Subcutaneous adipose tissue (tissue), 4 donors: ENCODE measurements around the gene TBC1D21. TPM values are rescaled to one million over a fixed set of nuclear protein-coding genes. Genes with fewer than 3 reads are reported as not detected.

Experiments used
- total RNA-seq, 4 donors: library from RNA; depleted of rRNA; stranded (reverse); fragments of >200 nt; gene quantifications; one replicate each; pipeline ENCODE4 v1.1.0, GENCODE V29; 2016
- TF ChIP-seq, protein P1 (sequence below): fragments of 450-650 bp; IDR thresholded peaks from one replicate; pipeline ENCODE4 v1.5.1; 2016; ENCODE audit warnings: low read depth, mild to moderate bottlenecking, control low read depth, antibody characterized with exemption, moderate library complexity

TBC1D21 gene
- total RNA-seq, 4 donors from 2014 or later, result not detected

DNA sequence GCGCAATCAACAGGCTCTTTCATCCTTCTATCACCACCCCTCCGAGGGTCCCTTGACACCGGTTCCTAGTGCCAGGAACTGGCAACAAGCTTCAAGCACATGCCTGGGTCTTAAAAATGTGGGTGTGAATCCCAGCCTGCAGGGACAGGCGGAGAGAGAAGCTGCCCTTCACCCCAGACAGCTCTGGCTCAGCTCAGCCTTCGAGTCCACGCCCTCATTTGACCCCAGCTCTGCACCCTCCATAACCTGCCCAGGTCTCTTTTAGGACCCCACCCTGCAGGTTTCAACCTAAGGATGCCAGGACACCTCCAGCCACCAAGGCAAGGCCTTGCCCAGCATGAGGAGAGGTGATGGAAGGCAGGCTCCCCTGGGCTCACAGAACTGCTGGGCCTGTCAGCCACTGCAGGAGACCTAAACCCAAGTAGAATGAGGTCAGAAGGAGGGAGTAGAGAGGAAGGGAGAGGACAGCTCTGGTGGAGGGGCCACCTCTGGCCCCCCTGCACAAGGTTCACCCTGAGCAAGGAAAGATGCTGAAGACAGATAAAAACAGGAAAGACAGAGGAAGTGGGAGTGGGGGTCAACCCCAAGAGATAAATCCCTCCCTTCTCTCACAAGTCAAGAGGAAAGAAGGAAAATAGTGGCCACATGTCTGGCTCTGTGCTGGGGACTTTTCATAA, 50.3 kb downstream of the TBC1D21 start:
- TF ChIP-seq, protein P1, sequence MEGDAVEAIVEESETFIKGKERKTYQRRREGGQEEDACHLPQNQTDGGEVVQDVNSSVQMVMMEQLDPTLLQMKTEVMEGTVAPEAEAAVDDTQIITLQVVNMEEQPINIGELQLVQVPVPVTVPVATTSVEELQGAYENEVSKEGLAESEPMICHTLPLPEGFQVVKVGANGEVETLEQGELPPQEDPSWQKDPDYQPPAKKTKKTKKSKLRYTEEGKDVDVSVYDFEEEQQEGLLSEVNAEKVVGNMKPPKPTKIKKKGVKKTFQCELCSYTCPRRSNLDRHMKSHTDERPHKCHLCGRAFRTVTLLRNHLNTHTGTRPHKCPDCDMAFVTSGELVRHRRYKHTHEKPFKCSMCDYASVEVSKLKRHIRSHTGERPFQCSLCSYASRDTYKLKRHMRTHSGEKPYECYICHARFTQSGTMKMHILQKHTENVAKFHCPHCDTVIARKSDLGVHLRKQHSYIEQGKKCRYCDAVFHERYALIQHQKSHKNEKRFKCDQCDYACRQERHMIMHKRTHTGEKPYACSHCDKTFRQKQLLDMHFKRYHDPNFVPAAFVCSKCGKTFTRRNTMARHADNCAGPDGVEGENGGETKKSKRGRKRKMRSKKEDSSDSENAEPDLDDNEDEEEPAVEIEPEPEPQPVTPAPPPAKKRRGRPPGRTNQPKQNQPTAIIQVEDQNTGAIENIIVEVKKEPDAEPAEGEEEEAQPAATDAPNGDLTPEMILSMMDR, result no peak

DNA sequence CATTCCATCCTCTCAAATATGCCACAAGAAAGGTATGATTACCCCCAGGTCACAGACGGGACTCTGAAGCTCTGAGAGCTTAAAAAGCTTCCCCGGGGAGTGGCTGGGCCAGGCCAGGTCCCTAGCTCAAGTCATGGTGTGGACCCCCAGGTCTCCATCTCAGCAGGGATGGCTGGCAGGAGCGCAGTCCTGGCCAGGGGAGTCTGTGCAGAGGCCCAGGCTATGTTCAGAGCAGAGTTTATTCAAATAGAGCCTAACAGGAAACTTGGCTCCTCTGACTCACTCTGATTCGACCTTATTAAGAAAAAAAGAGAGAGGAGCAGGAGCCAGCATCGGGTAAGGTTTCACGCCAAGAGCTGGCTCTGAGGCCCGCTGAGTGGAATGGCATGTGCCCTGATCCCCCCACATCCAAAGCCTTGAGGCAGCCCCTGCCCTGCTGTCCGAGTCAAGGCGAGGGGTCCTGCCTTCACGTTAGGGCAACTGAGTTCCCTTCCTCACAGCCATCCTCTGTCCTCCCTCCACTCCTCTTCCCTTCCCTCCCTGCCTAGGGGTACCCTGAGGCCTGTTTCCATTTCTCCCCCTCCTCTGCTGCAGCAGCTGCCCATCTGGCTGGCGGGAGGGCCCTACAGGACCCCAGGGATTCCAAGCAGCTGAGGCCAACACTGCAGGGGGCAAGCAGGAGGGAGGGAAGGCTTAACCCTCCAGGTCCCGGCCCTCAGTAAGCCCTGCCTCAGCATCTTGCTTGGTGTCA, 51.0 kb downstream of the TBC1D21 start:
- TF ChIP-seq, protein P1, result no peak

DNA sequence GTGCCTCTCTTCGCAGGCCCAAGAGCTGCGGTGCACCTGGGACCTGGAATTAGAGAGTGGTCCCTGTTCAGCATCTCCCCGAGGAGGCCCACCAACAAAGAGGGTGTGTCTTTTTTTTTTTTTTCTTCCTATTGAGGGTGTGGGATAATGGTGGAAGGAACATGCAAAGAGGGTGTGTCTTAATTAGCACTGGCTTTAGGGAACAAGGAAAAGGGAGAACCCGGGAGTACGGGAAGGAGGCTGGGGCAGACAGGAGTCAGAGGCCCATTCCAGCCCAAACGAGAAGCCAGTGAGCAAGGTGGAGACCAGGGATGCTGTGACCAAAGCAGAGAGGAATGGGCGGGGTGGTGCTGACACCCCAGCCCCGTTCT, 52.5 kb downstream of the TBC1D21 start:
- TF ChIP-seq, protein P1, result no peak

DNA sequence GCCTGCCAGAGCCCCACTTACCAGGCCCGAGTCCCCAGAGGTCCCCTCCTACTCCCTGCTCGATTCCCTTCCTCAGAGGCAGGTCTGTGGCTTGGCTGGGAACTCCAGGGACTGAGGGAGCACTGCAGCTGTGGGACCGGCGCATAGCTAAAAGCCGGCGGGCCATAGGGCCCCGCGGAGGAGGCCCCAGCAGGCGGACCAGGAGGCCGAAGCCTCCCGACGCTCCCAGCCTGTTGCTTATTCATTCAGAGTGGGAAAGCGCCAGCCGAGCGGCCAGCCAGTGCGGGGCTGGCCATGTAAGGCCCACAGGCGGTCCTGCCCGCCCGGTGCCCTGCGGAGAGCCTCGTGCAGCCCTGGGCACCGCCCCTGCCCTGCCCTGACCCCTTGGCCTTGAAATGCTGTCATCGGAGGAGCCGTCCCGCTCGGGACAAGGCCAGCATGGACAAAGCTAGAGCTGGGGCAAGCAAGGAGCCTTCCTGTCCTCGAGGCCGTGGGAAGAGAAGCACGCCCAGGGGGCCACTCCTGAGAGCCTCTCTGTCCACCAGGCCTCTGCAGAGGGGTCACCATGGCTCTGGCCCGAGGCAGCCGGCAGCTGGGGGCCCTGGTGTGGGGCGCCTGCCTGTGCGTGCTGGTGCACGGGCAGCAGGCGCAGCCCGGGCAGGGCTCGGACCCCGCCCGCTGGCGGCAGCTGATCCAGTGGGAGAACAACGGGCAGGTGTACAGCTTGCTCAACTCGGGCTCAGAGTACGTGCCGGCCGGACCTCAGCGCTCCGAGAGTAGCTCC, 53.0 kb downstream of the TBC1D21 start, which contains the start of gene LOXL1:
Gene LOXL1 (plus strand): TSS at position 244 of the 784 bp plus-strand sequence. CDS start 322 bp downstream, at position 566.
- TF ChIP-seq, protein P1, result no peak

DNA sequence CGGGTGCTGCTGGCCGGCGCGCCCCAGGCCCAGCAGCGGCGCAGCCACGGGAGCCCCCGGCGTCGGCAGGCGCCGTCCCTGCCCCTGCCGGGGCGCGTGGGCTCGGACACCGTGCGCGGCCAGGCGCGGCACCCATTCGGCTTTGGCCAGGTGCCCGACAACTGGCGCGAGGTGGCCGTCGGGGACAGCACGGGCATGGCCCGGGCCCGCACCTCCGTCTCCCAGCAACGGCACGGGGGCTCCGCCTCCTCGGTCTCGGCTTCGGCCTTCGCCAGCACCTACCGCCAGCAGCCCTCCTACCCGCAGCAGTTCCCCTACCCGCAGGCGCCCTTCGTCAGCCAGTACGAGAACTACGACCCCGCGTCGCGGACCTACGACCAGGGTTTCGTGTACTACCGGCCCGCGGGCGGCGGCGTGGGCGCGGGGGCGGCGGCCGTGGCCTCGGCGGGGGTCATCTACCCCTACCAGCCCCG, 53.7 kb downstream of the TBC1D21 start:
- TF ChIP-seq, protein P1, result no peak

DNA sequence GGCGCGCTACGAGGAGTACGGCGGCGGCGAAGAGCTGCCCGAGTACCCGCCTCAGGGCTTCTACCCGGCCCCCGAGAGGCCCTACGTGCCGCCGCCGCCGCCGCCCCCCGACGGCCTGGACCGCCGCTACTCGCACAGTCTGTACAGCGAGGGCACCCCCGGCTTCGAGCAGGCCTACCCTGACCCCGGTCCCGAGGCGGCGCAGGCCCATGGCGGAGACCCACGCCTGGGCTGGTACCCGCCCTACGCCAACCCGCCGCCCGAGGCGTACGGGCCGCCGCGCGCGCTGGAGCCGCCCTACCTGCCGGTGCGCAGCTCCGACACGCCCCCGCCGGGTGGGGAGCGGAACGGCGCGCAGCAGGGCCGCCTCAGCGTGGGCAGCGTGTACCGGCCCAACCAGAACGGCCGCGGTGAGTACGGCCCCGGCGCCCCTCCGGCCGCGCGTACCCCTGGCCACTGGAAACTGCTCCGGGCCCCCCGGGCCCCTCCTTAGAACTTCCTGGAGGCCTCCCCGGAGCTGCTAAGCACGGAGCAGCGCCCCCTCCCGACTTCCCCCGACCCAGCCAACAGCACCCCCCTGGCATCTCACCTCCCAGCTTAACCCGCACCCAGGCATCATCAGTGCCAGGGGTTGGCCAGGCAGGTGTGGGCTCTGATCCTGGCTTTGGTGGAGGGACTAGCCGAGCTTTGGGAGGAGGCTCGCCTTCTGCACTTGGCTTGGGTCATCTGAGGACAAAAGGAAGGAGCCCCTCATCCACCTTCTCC, 54.3 kb downstream of the TBC1D21 start:
- TF ChIP-seq, protein P1, result no peak
